H9 (cell line): Measurements from ENCODE around the gene SLC35F3. TPM values are rescaled to one million over a fixed set of nuclear protein-coding genes. Genes with fewer than 3 reads are reported as not detected.

Experiments used
- DNase-seq: peaks from one replicate; pipeline ENCODE4 v3.0.0-alpha.2; 2017
- H2AFZ ChIP-seq: one replicate; pipeline ENCODE4 v1.6.1; 2013; ENCODE audit warnings: mild to moderate bottlenecking, low read length, control low read depth, moderate library complexity
- H2AK5ac ChIP-seq: 2 replicates; pipeline ENCODE4 v1.6.1; 2013; ENCODE audit warnings: low read length, control low read depth, mixed read lengths; ENCODE audit not compliant: insufficient read length
- H2BK120ac ChIP-seq: one replicate; pipeline ENCODE4 v1.6.1; 2013; ENCODE audit warnings: low read depth, mild to moderate bottlenecking, low read length, control low read depth, inconsistent platforms; ENCODE audit not compliant: poor library complexity, severe bottlenecking
- H2BK12ac ChIP-seq: 2 replicates; pipeline ENCODE4 v1.6.1; 2013; ENCODE audit warnings: low read length, control low read depth, mixed read lengths, low read depth; ENCODE audit not compliant: insufficient read length
- H2BK15ac ChIP-seq: 2 replicates; pipeline ENCODE4 v1.6.1; 2013; ENCODE audit warnings: low read depth, low read length, control low read depth
- H2BK20ac ChIP-seq: one replicate; pipeline ENCODE4 v1.6.1; 2013; ENCODE audit warnings: low read depth, mild to moderate bottlenecking, low read length, control low read depth, inconsistent platforms; ENCODE audit not compliant: poor library complexity, severe bottlenecking
- H2BK5ac ChIP-seq: 2 replicates; pipeline ENCODE4 v1.6.1; 2013; ENCODE audit warnings: low read length, control low read depth, mixed read lengths; ENCODE audit not compliant: insufficient read length
- H3K14ac ChIP-seq: 2 replicates; pipeline ENCODE4 v1.6.1; 2013; ENCODE audit warnings: low read length, control low read depth; ENCODE audit not compliant: insufficient read depth
- H3K18ac ChIP-seq: 2 replicates; pipeline ENCODE4 v1.6.1; 2013; ENCODE audit warnings: low read depth, mild to moderate bottlenecking, mixed read lengths, low read length, control low read depth; ENCODE audit not compliant: insufficient read length
- H3K23ac ChIP-seq: 2 replicates; pipeline ENCODE4 v1.6.1; 2013; ENCODE audit warnings: low read length, control low read depth, mixed read lengths, low read depth; ENCODE audit not compliant: insufficient read length
- H3K23me2 ChIP-seq: 2 replicates; pipeline ENCODE4 v1.6.1; 2013; ENCODE audit warnings: low read depth, mild to moderate bottlenecking, mixed read lengths, low read length, control low read depth; ENCODE audit not compliant: insufficient read length, poor library complexity, severe bottlenecking
- H3K27ac ChIP-seq: 2 replicates; pipeline ENCODE4 v1.5.1; 2013; ENCODE audit warnings: low read length, control low read depth, mixed read lengths, low read depth; ENCODE audit not compliant: insufficient read length
- H3K27me3 ChIP-seq: 2 replicates; pipeline ENCODE4 v1.6.1; 2013; ENCODE audit warnings: low read length, control low read depth, inconsistent platforms; ENCODE audit not compliant: insufficient read depth
- H3K4ac ChIP-seq: 2 replicates; pipeline ENCODE4 v1.6.1; 2013; ENCODE audit warnings: low read depth, mild to moderate bottlenecking, control low read depth, inconsistent platforms, low read length, moderate library complexity
- H3K4me1 ChIP-seq: 2 replicates; pipeline ENCODE4 v1.6.1; 2013; ENCODE audit warnings: low read length, control low read depth, inconsistent platforms; ENCODE audit not compliant: insufficient read depth
- H3K4me2 ChIP-seq: 2 replicates; pipeline ENCODE4 v1.6.1; 2013; ENCODE audit warnings: low read length, control low read depth, mixed read lengths; ENCODE audit not compliant: insufficient read length, insufficient read depth
- H3K56ac ChIP-seq: 2 replicates; pipeline ENCODE4 v1.6.1; 2013; ENCODE audit warnings: low read depth, mild to moderate bottlenecking, mixed read lengths, low read length, control low read depth; ENCODE audit not compliant: insufficient read length
- H3K79me1 ChIP-seq: 2 replicates; pipeline ENCODE4 v1.6.1; 2013; ENCODE audit warnings: low read depth, mild to moderate bottlenecking, moderate library complexity, low read length, control low read depth, inconsistent platforms; ENCODE audit not compliant: insufficient read depth, poor library complexity, severe bottlenecking
- H3K79me2 ChIP-seq: 2 replicates; pipeline ENCODE4 v1.6.1; 2013; ENCODE audit warnings: low read length, control low read depth, inconsistent platforms; ENCODE audit not compliant: insufficient read depth
- H3K9ac ChIP-seq: 2 replicates; pipeline ENCODE4 v1.6.1; 2013; ENCODE audit warnings: low read length, control low read depth, mixed read lengths; ENCODE audit not compliant: insufficient read length; ENCODE audit errors: extremely low read depth
- H3K9me3 ChIP-seq: one replicate; pipeline ENCODE4 v1.6.1; 2013; ENCODE audit warnings: low read depth, low read length, inconsistent platforms; ENCODE audit not compliant: control insufficient read depth
- H3T11ph ChIP-seq: one replicate; pipeline ENCODE4 v1.6.1; 2013; ENCODE audit warnings: mild to moderate bottlenecking, low read length, control low read depth, inconsistent platforms
- H4K20me1 ChIP-seq: one replicate; pipeline ENCODE4 v1.6.1; 2013; ENCODE audit not compliant: control insufficient read depth, insufficient read length, insufficient read depth
- H4K5ac ChIP-seq: 2 replicates; pipeline ENCODE4 v1.6.1; 2013; ENCODE audit warnings: low read depth, mild to moderate bottlenecking, mixed read lengths, low read length, control low read depth; ENCODE audit not compliant: insufficient read length
- H4K8ac ChIP-seq: replicated peaks from 2 replicates; pipeline ENCODE4 v1.6.1; 2013; ENCODE audit warnings: low read length, control low read depth, mixed read lengths, low read depth; ENCODE audit not compliant: insufficient read length
- H4K91ac ChIP-seq: 2 replicates; pipeline ENCODE4 v1.6.1; 2013; ENCODE audit warnings: low read depth, mild to moderate bottlenecking, moderate library complexity, mixed read lengths, low read length, control low read depth; ENCODE audit not compliant: insufficient read length
- H3K27ac Mint-ChIP-seq, 3 experiments: 2 replicates in 2 of 3; 3 replicates in 1 of 3; pipeline ENCODE4 v1.8.0; 2020 to 2021; ENCODE audit warnings: mixed read lengths in 3 of 3, mild to moderate bottlenecking in 1 of 3, moderate library complexity in 1 of 3
- H3K27me3 Mint-ChIP-seq: 2 replicates; pipeline ENCODE4 v1.8.0; 2021; ENCODE audit warnings: low read depth, mild to moderate bottlenecking, moderate library complexity, mixed read lengths
- H3K36me3 Mint-ChIP-seq, 3 experiments: 2 replicates in 2 of 3; 3 replicates in 1 of 3; pipeline ENCODE4 v1.8.0; 2020 to 2021; ENCODE audit warnings: low read depth in 3 of 3, mixed read lengths in 3 of 3; ENCODE audit not compliant: insufficient read depth in 1 of 3
- H3K4me1 Mint-ChIP-seq, 2 experiments: 2 replicates each; pipeline ENCODE4 v1.8.0; 2020; ENCODE audit warnings: mixed read lengths in 2 of 2
- H3K4me3 Mint-ChIP-seq, 2 experiments: 2 replicates in 1 of 2; 3 replicates in 1 of 2; pipeline ENCODE4 v1.8.0; 2020 to 2021; ENCODE audit warnings: mild to moderate bottlenecking in 2 of 2, mixed read lengths in 2 of 2, moderate library complexity in 1 of 2
- H3K9me3 Mint-ChIP-seq, 2 experiments: 2 replicates in 1 of 2; 3 replicates in 1 of 2; pipeline ENCODE4 v1.8.0; 2020; ENCODE audit warnings: mild to moderate bottlenecking in 2 of 2, mixed read lengths in 2 of 2, moderate library complexity in 1 of 2
- CTCF ChIP-seq: fragments of 200-600 bp; sonication (generic); conservative IDR thresholded peaks from 3 replicates; pipeline ENCODE4 v1.8.0; 2021; ENCODE audit warnings: antibody characterized with exemption, mild to moderate bottlenecking
- WGBS: extraction: QIAGEN DNeasy Blood & Tissue Kit; methylation state at CpG from one replicate; pipeline ENCODE4 v1.1.7; 2013; ENCODE audit warnings: missing lambda C conversion rate, low lambda C conversion rate, mixed read lengths; ENCODE audit not compliant: insufficient read length; ENCODE audit errors: extremely low coverage; 5-methylcytosine and 5-hydroxymethylcytosine counted together
- total RNA-seq: library from RNA; stranded (reverse); gene quantifications from 2 replicates; pipeline ENCODE4 v1.2.1, GENCODE V29; 2021

Gene SLC35F3
- total RNA-seq, 1 experiment from 2014 or later: 0.81 TPM

GRCh38 chr1:234231893-234232276 is 327.4 kb downstream of the SLC35F3 start:
- Histone ChIP-seq H3K4me2 (no peak overlapping the region), H2AFZ (no peak overlapping the region), H2BK12ac (no peak overlapping the region), H2BK15ac (no peak overlapping the region), H2BK5ac (no peak overlapping the region), H3K14ac (no peak overlapping the region), H3K27ac (no peak overlapping the region), H3K4me1 (peaks cover 3% of the 10 kb centered on the region; the same call in 1 of the 2 replicates), H3K9ac (no peak overlapping the region), H3K56ac (no peak overlapping the region), H3K79me2 (no peaks in the 10 kb centered on the region), H3K4ac (no peak overlapping the region), H3T11ph (no peak overlapping the region), H4K5ac (no peak overlapping the region), H3K18ac (no peak overlapping the region), H2BK20ac (no peak overlapping the region), H2BK120ac (no peak overlapping the region), H3K27me3 (no peaks in the 10 kb centered on the region), H3K23ac (no peak overlapping the region), H4K8ac (no peak overlapping the region), H3K9me3 (no peaks in the 10 kb centered on the region), H3K23me2 (no peaks in the 10 kb centered on the region), H4K20me1 (no peaks in the 10 kb centered on the region), H2AK5ac (no peak overlapping the region), H4K91ac (no peak overlapping the region), H3K79me1 (no peaks in the 10 kb centered on the region)
- Mint-ChIP-seq H3K4me1 (peaks cover 12 to 16% of the 10 kb centered on the region in 2 experiments), H3K27me3 (peaks cover 34% of the 10 kb centered on the region), H3K27ac (no peak overlapping the region), H3K4me3 (no peak overlapping the region), H3K9me3 (no peaks in the 10 kb centered on the region; a peak in 1 of 5 replicates), H3K36me3 (no peaks in the 10 kb centered on the region)
- WGBS: no CpG with 5 or more reads among the region's 13 CpGs
- TF ChIP-seq CTCF: peak; percentile 1; the same call in 1 of the 3 replicates
- DNase-seq: no peak
